ENCODE results near the gene SSMEM1. TPM values are rescaled to one million over a fixed set of nuclear protein-coding genes. Genes with fewer than 3 reads are reported as not detected.
"Not testable (repeated sequence)": the region's sequence is repeated elsewhere in the genome, so short reads cannot be mapped to it uniquely, and the experiment has no call there.

The SSMEM1 gene
- total RNA-seq, result not detected in 2 replicates

- no peak for DNase-seq (ENCODE audit: extremely low read depth, low read depth, low spot score)
Observed at GRCh38 chr7:130207642-130208041, at the start of gene SSMEM1. TSS of gene SSMEM1 (plus strand) at chr7:130207860. CDS start at chr7:130207911, 51 bp downstream.

GRCh38 chr7:130160023-130160422 lies 47.6 kb upstream of the SSMEM1 start:
- DNase-seq (ENCODE audit: extremely low read depth, low read depth, low spot score), result no peak

GRCh38 chr7:130160455-130160854 lies 47.2 kb upstream of the SSMEM1 start:
- no peak for DNase-seq (ENCODE audit: extremely low read depth, low read depth, low spot score)

- DNase-seq (ENCODE audit: extremely low read depth, low read depth, low spot score), result no peak
Observed at GRCh38 chr7:130162196-130162595, 45.5 kb upstream of the SSMEM1 start.

- DNase-seq (ENCODE audit: extremely low read depth, low read depth, low spot score), result no peak
Observed at GRCh38 chr7:130174237-130174959, 33.3 kb upstream of the SSMEM1 start.

GRCh38 chr7:130178251-130178650 lies 29.4 kb upstream of the SSMEM1 start:
- no peak for DNase-seq (ENCODE audit: extremely low read depth, low read depth, low spot score)

- no peak for DNase-seq (ENCODE audit: extremely low read depth, low read depth, low spot score)
Observed at GRCh38 chr7:130179631-130180030, 28.0 kb upstream of the SSMEM1 start.

GRCh38 chr7:130180571-130181262 lies 26.9 kb upstream of the SSMEM1 start:
- DNase-seq (ENCODE audit: extremely low read depth, low read depth, low spot score), result no peak

- DNase-seq (ENCODE audit: extremely low read depth, low read depth, low spot score), result no peak
Observed at GRCh38 chr7:130181263-130181605, 26.4 kb upstream of the SSMEM1 start.

GRCh38 chr7:130182990-130183389 lies 24.7 kb upstream of the SSMEM1 start:
- DNase-seq (ENCODE audit: extremely low read depth, low read depth, low spot score), result no peak

GRCh38 chr7:130184349-130184748 lies 23.3 kb upstream of the SSMEM1 start:
- DNase-seq (ENCODE audit: extremely low read depth, low read depth, low spot score), result not testable (repeated sequence)

GRCh38 chr7:130187360-130187759 lies 20.3 kb upstream of the SSMEM1 start:
- DNase-seq (ENCODE audit: extremely low read depth, low read depth, low spot score), result no peak

GRCh38 chr7:130189343-130189742 lies 18.3 kb upstream of the SSMEM1 start:
- no peak for DNase-seq (ENCODE audit: extremely low read depth, low read depth, low spot score)

- DNase-seq (ENCODE audit: extremely low read depth, low read depth, low spot score), result no peak
Observed at GRCh38 chr7:130191791-130192190, 15.9 kb upstream of the SSMEM1 start.

GRCh38 chr7:130195396-130195795 lies 12.3 kb upstream of the SSMEM1 start:
- DNase-seq (ENCODE audit: extremely low read depth, low read depth, low spot score), result no peak

- DNase-seq (ENCODE audit: extremely low read depth, low read depth, low spot score), result no peak
Observed at GRCh38 chr7:130196476-130196875, 11.2 kb upstream of the SSMEM1 start.

GRCh38 chr7:130197094-130197493 lies 10.6 kb upstream of the SSMEM1 start:
- no peak for DNase-seq (ENCODE audit: extremely low read depth, low read depth, low spot score)

- DNase-seq (ENCODE audit: extremely low read depth, low read depth, low spot score), result no peak
Observed at GRCh38 chr7:130201796-130202195, 5.9 kb upstream of the SSMEM1 start.

GRCh38 chr7:130205084-130205947 lies 2.3 kb upstream of the SSMEM1 start, which contains the start of gene TMEM209:
TSS of gene TMEM209 (minus strand) at chr7:130205406. CDS start at chr7:130205375, 31 bp downstream.
- DNase-seq (ENCODE audit: extremely low read depth, low read depth, low spot score), result peak; percentile 85

- no peak for DNase-seq (ENCODE audit: extremely low read depth, low read depth, low spot score)
Observed at GRCh38 chr7:130207033-130207432, 627 bp upstream of the SSMEM1 start.

GRCh38 chr7:130208516-130208915 lies 856 bp downstream of the SSMEM1 start:
- DNase-seq (ENCODE audit: extremely low read depth, low read depth, low spot score), result no peak

All from glomerular endothelial cell (primary cell).